IMR-90 (cell line): ENCODE measurements around the gene CYP27B1. TPM values are rescaled to one million over a fixed set of nuclear protein-coding genes. Genes with fewer than 3 reads are reported as not detected.

Experiments used
- ATAC-seq: fragments of 200-7000 bp; cut with Tn5 transposase; 2 replicates; pipeline ENCODE4 v1.9.1; 2020; ENCODE audit warnings: low read depth, mild to moderate bottlenecking, moderate library complexity
- BruUV-seq: library from RNA; stranded (reverse); fragments of 400-500 nt; replicated peaks from 2 replicates; lab custom pipeline; 2021; lab: Mats Ljungman, UMichigan
- CTCF ChIA-PET: fragments of 300-600 bp; formaldehyde crosslinking; extraction: SDS; loops from one replicate; lab custom pipeline; 2021; ENCODE audit warnings: antibody characterized with exemption; lab: Yijun Ruan, JAX
- POLR2A ChIA-PET: fragments of 300-600 bp; sonication (Branson Sonifier 250); formaldehyde crosslinking; loops from one replicate; lab custom pipeline; 2022; ENCODE audit warnings: antibody characterized with exemption; ENCODE audit not compliant: unreplicated experiment; lab: Charles Lee
- DNase-seq: peaks from one replicate; pipeline ENCODE4 v3.0.0; 2013
- H2AFZ ChIP-seq: replicated peaks from 2 replicates; pipeline ENCODE3; 2013; ENCODE audit warnings: low read length, mild to moderate bottlenecking; ENCODE audit not compliant: poor library complexity
- H2AK5ac ChIP-seq: 2 replicates; pipeline ENCODE4 v1.6.1; 2013; ENCODE audit warnings: low read depth, low read length, inconsistent platforms
- H2AK9ac ChIP-seq: replicated peaks from 2 replicates; pipeline ENCODE3; 2013; ENCODE audit warnings: mild to moderate bottlenecking, low read depth, low read length, moderate library complexity; ENCODE audit not compliant: poor library complexity
- H2BK120ac ChIP-seq: 2 replicates; pipeline ENCODE4 v1.6.1; 2013; ENCODE audit warnings: low read depth, low read length, inconsistent platforms
- H2BK15ac ChIP-seq: 3 replicates; pipeline ENCODE4 v1.6.1; 2013; ENCODE audit warnings: low read depth, low read length, inconsistent platforms
- H2BK20ac ChIP-seq: 2 replicates; pipeline ENCODE4 v1.6.1; 2013; ENCODE audit warnings: low read depth, mild to moderate bottlenecking, inconsistent platforms, low read length, moderate library complexity
- H2BK5ac ChIP-seq: 2 replicates; pipeline ENCODE4 v1.6.1; 2013; ENCODE audit warnings: mild to moderate bottlenecking, low read depth, low read length, inconsistent platforms; ENCODE audit not compliant: poor library complexity, severe bottlenecking
- H3K14ac ChIP-seq: replicated peaks from 2 replicates; pipeline ENCODE4 v1.6.1; 2013; ENCODE audit warnings: low read depth, low read length, inconsistent platforms
- H3K18ac ChIP-seq: 2 replicates; pipeline ENCODE4 v1.6.1; 2013; ENCODE audit warnings: low read depth, low read length, control low read depth
- H3K23ac ChIP-seq: 2 replicates; pipeline ENCODE4 v1.6.1; 2013; ENCODE audit warnings: low read depth, low read length, inconsistent platforms
- H3K27ac ChIP-seq: 2 replicates; pipeline ENCODE4 v1.5.1; 2013; ENCODE audit warnings: mild to moderate bottlenecking, control low read depth, low read length; ENCODE audit not compliant: insufficient read depth
- H3K27me3 ChIP-seq: 2 replicates; pipeline ENCODE4 v1.6.1; 2013; ENCODE audit warnings: low read length; ENCODE audit not compliant: control insufficient read depth, insufficient read depth
- H3K36me3 ChIP-seq: 2 replicates; pipeline ENCODE4 v1.6.1; 2013; ENCODE audit warnings: low read length, mixed read lengths; ENCODE audit not compliant: control insufficient read depth, insufficient read depth
- H3K4ac ChIP-seq: 2 replicates; pipeline ENCODE4 v1.6.1; 2013; ENCODE audit warnings: low read depth, low read length, inconsistent platforms
- H3K4me1 ChIP-seq: 2 replicates; pipeline ENCODE4 v1.6.1; 2013; ENCODE audit warnings: low read length, mixed read lengths; ENCODE audit not compliant: control insufficient read depth, insufficient read depth
- H3K4me2 ChIP-seq: 2 replicates; pipeline ENCODE4 v1.6.1; 2013; ENCODE audit warnings: low read depth, mild to moderate bottlenecking, control low read depth, low read length, moderate library complexity
- H3K4me3 ChIP-seq: 2 replicates; pipeline ENCODE4 v1.5.1; 2013; ENCODE audit warnings: low read depth, mild to moderate bottlenecking, control low read depth, low read length, moderate library complexity; ENCODE audit not compliant: insufficient read depth
- H3K56ac ChIP-seq: 2 replicates; pipeline ENCODE4 v1.6.1; 2013; ENCODE audit warnings: low read length, inconsistent platforms; ENCODE audit not compliant: insufficient read depth; ENCODE audit errors: extremely low read depth
- H3K79me1 ChIP-seq, 2 experiments: 2 replicates each; pipeline ENCODE4 v1.6.1; 2013; ENCODE audit warnings: low read length in 2 of 2, inconsistent platforms in 1 of 2, low read depth in 1 of 2
- H3K9ac ChIP-seq: 2 replicates; pipeline ENCODE4 v1.6.1; 2013; ENCODE audit warnings: low read depth, low read length, control low read depth
- H3K9me1 ChIP-seq: 2 replicates; pipeline ENCODE4 v1.6.1; 2013; ENCODE audit warnings: low read length, inconsistent platforms; ENCODE audit not compliant: insufficient read depth
- H3K9me3 ChIP-seq: 2 replicates; pipeline ENCODE4 v1.6.1; 2013; ENCODE audit warnings: low read length; ENCODE audit not compliant: control insufficient read depth, insufficient read depth
- H4K20me1 ChIP-seq: 2 replicates; pipeline ENCODE4 v1.6.1; 2013; ENCODE audit warnings: low read length, inconsistent platforms; ENCODE audit not compliant: insufficient read depth
- H4K5ac ChIP-seq: 2 replicates; pipeline ENCODE4 v1.6.1; 2013; ENCODE audit warnings: mild to moderate bottlenecking, low read depth, low read length, control low read depth
- H4K8ac ChIP-seq, 2 experiments: 2 replicates each; pipeline ENCODE4 v1.6.1; 2013; ENCODE audit warnings: low read depth in 2 of 2, low read length in 2 of 2, control low read depth in 1 of 2, inconsistent platforms in 1 of 2
- H4K91ac ChIP-seq: 2 replicates; pipeline ENCODE4 v1.6.1; 2013; ENCODE audit warnings: low read depth, low read length, inconsistent platforms; ENCODE audit not compliant: insufficient read depth
- CEBPB ChIP-seq: IDR thresholded peaks from 2 replicates; pipeline ENCODE4 v1.6.1; 2012; ENCODE audit warnings: low read depth, low read length, improper control_type of control experiment
- MAZ ChIP-seq: IDR thresholded peaks from 2 replicates; pipeline ENCODE4 v1.6.1; 2012; ENCODE audit warnings: low read depth, mild to moderate bottlenecking, low read length, improper control_type of control experiment, moderate library complexity, borderline replicate concordance
- RCOR1 ChIP-seq: IDR thresholded peaks from 2 replicates; pipeline ENCODE4 v1.6.1; 2012; ENCODE audit warnings: mild to moderate bottlenecking, low read length, improper control_type of control experiment; ENCODE audit not compliant: insufficient replicate concordance
- SMC3 ChIP-seq: fragments of 150-350 bp; IDR thresholded peaks from 2 replicates; pipeline ENCODE4 v1.6.1; 2016; ENCODE audit warnings: low read depth, mild to moderate bottlenecking, antibody characterized with exemption, low read length, moderate library complexity
- WGBS, 2 experiments: methylation state at CpG; one replicate each; pipeline versions ENCODE4 v1.1.5 to v1.1.7; 2013; ENCODE audit warnings: missing lambda C conversion rate in 2 of 2; ENCODE audit not compliant: insufficient read length in 1 of 2; ENCODE audit errors: extremely low coverage in 2 of 2; 5-methylcytosine and 5-hydroxymethylcytosine counted together
- dilution Hi-C: fragments of 300-500 bp; cut with HindIII; formaldehyde crosslinking; loops from one replicate; pipeline ENCODE4 v1.14.3; 2018; ENCODE audit warnings: low sequenced_read_pairs; ENCODE audit not compliant: unreplicated experiment
- in situ Hi-C: fragments of 300-500 bp; cut with MboI; formaldehyde crosslinking; loops from 3 replicates; pipeline ENCODE4 v1.14.3; 2019; ENCODE audit warnings: low sequenced_read_pairs, inconsistent platforms, mixed read lengths
- intact Hi-C: fragments of 100-400 bp; cut with micrococcal nuclease; formaldehyde crosslinking; loops from 2 replicates; pipeline ENCODE4 v1.10.0; 2022
- polyA plus RNA-seq, 3 experiments: library from polyadenylated mRNA; depleted of rRNA; stranded (reverse); fragments of >200 nt; gene quantifications; 2 replicates each; pipeline ENCODE4 v1.2.3, GENCODE V29; 2012; ENCODE audit warnings: low replicate concordance in 1 of 3
- total RNA-seq: library from RNA; depleted of rRNA; stranded (reverse); fragments of >200 nt; gene quantifications from 2 replicates; pipeline ENCODE4 v1.2.3, GENCODE V29; 2012

CYP27B1 gene
- total and polyA plus RNA-seq, 2 of the 4 experiments (the other 2 are of a cell fraction): 0.36 to 1.3 TPM

DNA sequence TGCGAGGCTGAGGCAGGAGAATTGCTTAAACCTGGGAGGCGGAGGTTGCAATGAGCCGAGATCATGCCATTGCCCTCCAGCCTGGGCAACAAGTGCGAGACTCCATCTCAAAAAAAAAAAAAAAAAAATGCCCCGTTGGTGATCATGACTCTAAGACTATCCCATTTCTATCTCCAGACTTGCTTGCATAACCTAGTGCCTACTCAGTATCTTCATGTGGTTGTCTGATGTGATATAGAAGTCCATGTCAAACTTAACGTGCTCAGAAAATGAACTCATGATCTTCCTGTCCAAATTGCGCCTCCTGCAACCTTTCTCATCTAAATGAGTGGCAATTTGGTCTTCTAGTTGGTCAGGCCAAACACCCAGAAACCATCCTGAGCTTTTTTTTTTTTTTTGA is 11.0 kb upstream of the CYP27B1 start:
- Histone ChIP-seq H4K5ac (no peak overlapping the region), H3K18ac (no peak overlapping the region), H2BK20ac (no peak overlapping the region), H3K14ac (no peak overlapping the region), H2BK120ac (no peak overlapping the region), H3K27ac (no peak overlapping the region), H3K4me2 (no peak overlapping the region), H3K9me3 (no peaks in the 10 kb centered on the region), H3K79me1 (peaks cover 7 to 22% of the 10 kb centered on the region in 2 experiments), H2AK5ac (no peak overlapping the region), H2AK9ac (no peak overlapping the region), H3K23ac (no peak overlapping the region), H3K4ac (no peak overlapping the region), H2BK5ac (no peak overlapping the region), H3K27me3 (no peaks in the 10 kb centered on the region), H3K9ac (no peak overlapping the region), H2AFZ (no peak overlapping the region), H3K9me1 (0 out of 2 replicates have a peak, but pooled peaks cover 3% of the 10 kb centered on the region), H3K4me3 (no peak overlapping the region), H4K8ac (no peak overlapping the region), H4K91ac (no peak overlapping the region), H3K4me1 (no peaks in the 10 kb centered on the region), H4K20me1 (no peaks in the 10 kb centered on the region), H3K56ac (no peak overlapping the region), H3K36me3 (peaks cover 6% of the 10 kb centered on the region), H2BK15ac (no peak overlapping the region)
- DNase-seq: no peak
- whole genome bisulfite sequencing, 2 experiments: no CpG with 5 or more reads among the region's 7 CpGs
- no peak for ATAC-seq
- BruUV-seq: no TSS peak
- no peak for TF ChIP-seq SMC3
- no peak for TF ChIP-seq CEBPB
- TF ChIP-seq MAZ: no peak
- no peak for TF ChIP-seq RCOR1
- dilution Hi-C loops (no loop called here), intact Hi-C loops (no loop called here), in situ Hi-C loops (no loop called here)
- ChIA-PET POLR2A (no interaction called here), CTCF (no interaction called here)
